NCI-H2029 (cell line): ENCODE measurements around the gene TNFRSF25.
"Not testable (repeated sequence)": the region's sequence is repeated elsewhere in the genome, so short reads cannot be mapped to it uniquely, and the experiment has no call there.

ENCODE experiments used
- DNase-seq: peaks from one replicate; lab custom pipeline; 2025; lab: John Stamatoyannopoulos, UW

TNFRSF25 gene

DNA sequence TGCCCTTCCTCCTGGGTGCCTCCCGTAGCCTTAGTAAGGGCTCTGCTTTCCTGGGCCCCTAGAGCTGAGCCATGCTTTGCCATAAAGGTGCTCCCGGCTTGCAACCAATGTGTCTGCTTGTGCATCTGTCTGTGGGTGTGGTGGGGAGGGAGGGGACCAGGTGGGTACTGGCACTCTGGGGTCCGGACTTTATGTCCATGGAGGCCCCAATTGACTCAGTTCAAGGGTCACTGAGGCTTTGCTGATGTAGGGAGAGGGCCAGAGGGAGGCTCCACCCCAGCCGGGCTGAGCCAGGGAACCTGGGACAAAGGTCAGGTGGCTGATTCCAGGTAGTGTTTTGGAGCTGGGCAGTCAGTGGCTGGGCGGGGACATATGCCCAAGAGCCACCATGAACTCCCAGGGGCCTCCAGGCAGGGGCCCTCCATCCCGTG is 15.0 kb downstream of the TNFRSF25 start:
- no peak for DNase-seq

DNA sequence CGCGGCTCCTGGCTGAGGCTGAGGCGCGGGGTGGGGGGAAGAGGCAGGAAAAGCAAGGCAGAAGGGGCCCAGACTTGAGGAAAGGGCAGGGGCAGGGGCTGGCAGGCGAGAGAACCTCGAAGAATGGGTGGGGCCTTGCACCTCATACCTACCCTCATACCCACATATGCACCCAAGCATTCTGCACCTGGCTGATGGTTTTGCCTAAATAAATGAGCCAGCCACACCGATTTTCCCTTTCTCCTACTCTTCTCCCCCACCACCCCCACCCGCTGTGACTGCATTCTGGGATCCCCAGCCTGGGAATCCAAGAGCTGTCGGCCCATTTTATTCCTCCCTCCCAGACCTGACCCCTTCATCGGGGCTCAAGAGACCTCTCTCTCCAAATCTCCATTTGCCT is 15.5 kb downstream of the TNFRSF25 start:
- not testable (repeated sequence) for DNase-seq

DNA sequence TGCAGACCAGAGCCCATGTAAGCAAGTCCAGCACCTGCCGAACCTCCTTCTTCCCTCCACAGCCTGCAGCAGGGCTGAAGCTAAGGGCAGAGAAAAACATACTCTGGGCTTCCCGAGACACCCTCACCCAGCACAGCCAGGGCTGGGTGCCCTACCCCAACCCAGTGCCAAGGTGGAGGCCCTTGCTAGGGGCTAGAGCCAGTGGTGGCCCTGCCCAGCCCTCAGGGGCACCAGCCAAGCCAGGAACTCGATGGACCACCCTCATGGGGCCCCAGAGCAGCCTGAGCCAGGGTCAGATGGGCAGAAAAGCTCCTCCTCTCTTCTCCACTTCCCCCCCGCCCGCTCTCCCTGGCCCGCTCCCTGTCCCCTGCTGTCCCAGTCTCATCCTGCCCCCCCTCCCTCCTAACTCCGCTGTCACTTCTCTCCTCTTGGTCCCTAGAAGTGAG is 15.9 kb downstream of the TNFRSF25 start:
- no peak for DNase-seq

DNA sequence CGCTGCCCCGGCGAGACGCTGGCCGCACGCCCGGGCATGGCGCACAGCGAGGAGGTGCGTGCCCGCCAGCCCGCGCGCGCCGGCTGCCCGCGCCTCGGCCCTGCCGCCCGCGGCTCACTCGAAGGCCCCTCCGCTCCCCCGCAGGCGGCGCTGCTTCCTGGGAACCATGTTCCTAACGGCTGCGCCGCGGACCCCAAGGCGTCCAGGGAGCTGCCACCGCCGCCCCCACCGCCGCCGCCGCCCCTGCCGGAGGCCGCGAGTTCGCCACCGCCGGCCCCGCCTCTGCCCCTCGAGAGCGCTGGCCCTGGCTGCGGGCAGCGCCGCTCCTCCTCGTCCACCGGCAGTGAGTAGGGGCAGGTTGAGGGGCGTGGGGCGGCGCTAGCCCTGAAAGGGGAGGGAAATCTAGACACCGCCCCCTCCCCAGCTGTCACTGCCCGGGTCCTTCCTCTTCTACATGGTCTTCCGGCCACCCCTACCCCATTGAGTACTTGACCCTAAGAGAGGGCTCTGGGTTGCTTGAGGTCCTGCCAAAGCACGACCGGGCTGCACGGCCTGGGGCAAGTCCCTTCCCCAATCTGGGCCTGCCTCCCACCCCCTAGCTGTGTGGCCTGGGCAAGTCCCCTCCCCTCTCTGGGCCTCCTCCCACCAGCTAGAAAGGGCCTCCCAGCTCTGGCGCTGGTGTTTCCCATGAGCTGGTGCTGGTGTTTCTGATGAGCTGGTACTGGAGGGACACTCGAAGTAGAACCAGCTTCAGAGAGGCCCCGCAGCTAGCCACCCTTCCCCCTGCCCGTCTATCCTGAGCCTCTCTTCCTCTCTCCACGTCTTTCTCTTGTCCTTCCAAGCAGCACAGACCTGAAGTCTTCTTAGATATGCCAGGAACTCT is 17.0 kb downstream of the TNFRSF25 start:
- peak; percentile 28 for DNase-seq

- peak; percentile 88 for DNase-seq
Observed at GRCh38 chr1:6447818-6448748, 17.9 kb downstream of the TNFRSF25 start.

- DNase-seq: peak; percentile 31
Observed at GRCh38 chr1:6447016-6447817, 18.8 kb downstream of the TNFRSF25 start.

DNA sequence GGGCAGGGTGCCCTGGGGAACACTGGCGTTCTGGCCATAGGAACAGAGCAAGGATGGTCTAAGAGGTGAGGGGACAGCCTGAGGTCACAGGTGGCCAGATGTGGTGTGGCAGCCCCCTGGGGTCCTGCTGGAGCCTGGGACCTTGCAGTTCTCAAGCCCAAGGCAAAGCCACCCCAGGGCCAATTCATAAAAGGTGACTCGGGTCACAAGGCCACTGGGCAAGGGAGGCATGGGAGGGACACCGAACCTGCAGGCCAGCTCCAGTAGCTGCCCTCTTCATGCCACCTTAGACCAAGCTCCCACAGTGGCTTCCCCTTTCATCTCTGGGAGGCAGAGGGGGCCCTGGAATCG is 19.3 kb downstream of the TNFRSF25 start:
- no peak for DNase-seq

- DNase-seq: not testable (repeated sequence)
Observed at GRCh38 chr1:6445929-6446328, 20.0 kb downstream of the TNFRSF25 start.

- no peak for DNase-seq
Observed at GRCh38 chr1:6445062-6445763, 20.8 kb downstream of the TNFRSF25 start.

DNA sequence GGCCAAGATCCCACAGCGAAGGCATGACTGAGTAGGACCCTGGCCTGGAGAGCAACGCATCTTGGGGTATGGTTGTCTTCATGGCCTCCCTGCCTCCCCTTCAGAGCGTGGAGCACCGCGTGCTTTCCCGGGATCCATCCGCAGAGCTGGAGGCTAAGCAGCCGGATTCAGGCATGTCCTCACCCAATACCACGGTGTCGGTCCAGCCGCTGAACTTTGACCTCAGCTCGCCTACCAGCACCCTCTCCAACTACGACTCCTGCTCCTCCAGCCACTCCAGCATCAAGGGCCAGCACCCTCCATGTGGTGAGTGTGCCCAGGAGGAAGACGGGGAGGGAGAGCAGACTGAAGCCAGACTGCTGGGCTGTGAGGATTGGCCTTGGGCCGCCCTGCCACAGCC is 21.6 kb downstream of the TNFRSF25 start:
- no peak for DNase-seq

DNA sequence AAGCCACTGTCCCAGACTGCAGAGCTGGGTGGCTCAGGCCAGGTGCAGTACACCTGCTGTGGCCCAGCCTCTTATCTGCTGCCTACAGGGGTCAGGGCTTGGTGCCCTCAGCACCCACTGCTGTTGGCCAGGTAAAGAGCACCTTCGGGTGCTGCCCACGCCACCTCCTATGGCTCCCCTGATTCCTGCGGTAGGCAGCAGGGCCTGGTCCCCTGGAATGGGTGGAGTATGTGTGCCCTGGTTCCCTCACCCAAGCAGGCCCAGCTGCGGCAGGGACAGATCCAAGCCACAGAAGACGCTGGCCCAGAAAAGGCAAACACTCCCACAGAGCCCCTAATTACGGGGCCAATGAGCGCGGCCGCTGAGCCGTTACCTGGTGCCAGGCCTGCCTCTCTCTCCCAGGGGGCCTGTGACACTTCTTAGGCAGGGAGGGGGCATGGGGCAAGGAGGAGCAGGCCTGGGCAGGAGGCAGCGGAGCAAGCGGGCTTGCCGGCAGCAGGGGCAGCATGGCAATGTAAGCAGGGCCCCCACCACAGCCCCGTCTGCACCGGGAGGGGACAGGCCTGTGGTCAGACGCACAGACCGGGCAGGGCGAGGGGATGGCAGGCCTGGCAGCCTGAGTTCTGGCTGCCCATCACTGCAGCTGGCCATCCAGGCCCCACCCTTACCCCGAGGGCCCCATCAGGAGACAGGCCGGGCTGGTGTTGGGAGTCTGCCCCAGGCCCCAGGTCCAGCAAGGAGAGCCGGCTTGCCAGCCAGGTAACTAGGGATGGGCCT is 22.4 kb downstream of the TNFRSF25 start:
- no peak for DNase-seq

GRCh38 chr1:6441586-6441985 is 24.4 kb downstream of the TNFRSF25 start:
- no peak for DNase-seq

DNA sequence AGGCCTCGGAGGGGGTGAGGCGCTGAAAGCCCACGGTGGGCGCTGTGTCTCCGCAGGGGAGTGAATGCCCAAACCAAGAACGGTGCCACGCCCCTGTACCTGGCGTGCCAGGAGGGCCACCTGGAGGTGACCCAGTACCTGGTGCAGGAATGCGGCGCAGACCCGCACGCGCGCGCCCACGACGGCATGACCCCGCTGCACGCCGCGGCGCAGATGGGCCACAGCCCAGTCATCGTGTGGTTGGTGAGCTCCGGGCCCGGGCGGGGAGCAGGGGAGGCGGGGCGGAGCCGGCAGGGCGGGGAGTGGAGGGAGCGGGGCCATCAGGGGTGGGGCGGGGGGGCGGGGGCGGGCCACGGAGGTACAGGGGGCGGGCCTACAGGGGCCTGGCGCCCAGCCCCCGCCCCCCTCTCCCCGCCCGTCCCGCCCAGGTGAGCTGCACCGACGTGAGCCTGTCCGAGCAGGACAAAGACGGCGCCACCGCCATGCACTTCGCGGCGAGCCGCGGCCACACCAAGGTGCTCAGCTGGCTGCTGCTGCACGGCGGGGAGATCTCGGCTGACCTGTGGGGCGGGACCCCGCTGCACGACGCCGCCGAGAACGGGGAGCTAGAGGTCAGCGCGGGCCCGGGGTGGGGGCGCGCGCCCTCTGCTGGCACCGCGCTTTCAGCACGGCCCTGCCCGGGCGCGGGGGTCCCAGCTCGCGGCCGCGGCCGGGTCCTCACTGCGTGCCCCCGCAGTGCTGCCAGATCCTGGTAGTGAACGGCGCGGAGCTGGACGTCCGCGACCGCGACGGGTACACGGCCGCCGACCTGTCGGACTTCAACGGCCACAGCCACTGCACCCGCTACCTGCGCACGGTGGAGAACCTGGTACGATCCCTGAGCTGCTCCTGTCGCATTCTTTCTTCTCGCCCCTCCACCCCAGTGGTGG is 25.5 kb downstream of the TNFRSF25 start:
- no peak for DNase-seq

- DNase-seq: no peak
Observed at GRCh38 chr1:6438047-6438525, 27.9 kb downstream of the TNFRSF25 start.

DNA sequence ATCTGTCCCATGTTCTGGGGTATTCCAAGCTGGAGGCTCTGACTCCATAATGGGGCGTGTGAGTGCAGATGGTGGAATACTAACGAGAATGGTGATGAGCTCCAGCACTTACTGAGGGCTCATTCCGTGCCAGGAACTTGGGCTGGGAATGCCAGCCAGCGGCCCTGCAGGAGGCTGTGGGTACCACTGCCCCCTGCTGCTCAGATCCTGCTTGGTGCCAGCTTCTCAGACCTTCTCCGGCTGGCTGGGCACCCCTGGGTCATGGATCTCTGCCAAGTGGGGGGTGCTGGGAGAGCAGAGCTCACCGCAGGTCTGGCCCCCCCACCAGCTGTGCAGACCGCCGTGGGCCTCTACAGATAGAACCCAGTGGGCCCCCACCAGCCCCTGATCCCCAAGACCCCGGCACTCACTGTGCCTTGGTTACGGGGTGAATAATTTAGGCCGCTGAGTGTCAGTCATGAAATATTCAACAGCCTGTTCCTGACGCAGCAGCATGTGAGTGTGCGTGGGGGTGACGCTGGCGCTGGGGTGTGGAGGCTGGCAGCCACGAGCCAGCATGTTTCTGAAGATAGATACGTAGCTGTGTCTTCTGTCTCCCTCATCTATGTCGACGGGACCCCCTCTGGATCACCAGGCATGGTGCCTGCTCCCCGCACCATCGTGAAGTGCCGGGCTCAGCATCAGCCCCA is 28.8 kb downstream of the TNFRSF25 start:
- peak; percentile 67 for DNase-seq

GRCh38 chr1:6436277-6436676 is 29.7 kb downstream of the TNFRSF25 start:
- DNase-seq: not testable (repeated sequence)

- no peak for DNase-seq
Observed at GRCh38 chr1:6435547-6435946, 30.4 kb downstream of the TNFRSF25 start.

DNA sequence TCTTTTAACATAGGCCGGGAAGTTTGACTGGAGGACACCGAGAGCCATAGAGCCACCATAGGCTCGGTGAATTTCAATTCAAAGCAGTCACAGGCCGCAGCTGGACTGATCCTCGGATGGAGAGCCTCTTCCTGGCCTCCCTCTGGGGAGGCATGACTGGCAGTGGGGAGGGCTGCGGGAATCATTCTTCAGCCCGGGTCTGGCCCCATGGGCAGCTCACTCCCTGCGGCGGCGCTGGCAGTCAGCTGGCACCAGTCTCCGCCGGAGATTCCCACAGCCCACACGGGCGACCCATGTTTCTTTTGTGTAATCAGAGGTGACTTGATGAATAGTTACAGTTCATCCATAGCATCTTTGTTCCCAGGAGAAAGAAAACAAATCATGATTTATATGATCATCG is 30.8 kb downstream of the TNFRSF25 start:
- no peak for DNase-seq

DNA sequence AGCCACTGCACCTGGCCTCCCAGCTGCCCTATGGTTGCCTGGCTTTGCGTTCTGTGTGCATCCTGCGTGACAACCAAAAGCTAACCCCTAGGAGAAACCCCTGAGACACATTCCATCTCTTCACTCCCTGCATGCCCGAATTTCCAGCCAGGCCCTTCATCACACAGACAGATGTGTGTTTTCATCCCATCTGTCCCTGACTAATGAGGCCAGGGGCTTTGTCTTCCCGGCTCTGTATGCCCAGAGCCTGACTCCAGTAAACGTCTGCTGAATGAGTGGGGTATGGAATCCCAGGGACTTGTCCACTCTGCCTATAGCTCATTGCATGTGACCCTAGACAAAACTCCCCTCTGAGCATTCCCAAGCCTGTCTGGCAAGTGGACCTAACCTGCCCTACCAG is 31.8 kb downstream of the TNFRSF25 start:
- no peak for DNase-seq
